ENCODE measurements around the gene INKA1.

INKA1 gene

DNA sequence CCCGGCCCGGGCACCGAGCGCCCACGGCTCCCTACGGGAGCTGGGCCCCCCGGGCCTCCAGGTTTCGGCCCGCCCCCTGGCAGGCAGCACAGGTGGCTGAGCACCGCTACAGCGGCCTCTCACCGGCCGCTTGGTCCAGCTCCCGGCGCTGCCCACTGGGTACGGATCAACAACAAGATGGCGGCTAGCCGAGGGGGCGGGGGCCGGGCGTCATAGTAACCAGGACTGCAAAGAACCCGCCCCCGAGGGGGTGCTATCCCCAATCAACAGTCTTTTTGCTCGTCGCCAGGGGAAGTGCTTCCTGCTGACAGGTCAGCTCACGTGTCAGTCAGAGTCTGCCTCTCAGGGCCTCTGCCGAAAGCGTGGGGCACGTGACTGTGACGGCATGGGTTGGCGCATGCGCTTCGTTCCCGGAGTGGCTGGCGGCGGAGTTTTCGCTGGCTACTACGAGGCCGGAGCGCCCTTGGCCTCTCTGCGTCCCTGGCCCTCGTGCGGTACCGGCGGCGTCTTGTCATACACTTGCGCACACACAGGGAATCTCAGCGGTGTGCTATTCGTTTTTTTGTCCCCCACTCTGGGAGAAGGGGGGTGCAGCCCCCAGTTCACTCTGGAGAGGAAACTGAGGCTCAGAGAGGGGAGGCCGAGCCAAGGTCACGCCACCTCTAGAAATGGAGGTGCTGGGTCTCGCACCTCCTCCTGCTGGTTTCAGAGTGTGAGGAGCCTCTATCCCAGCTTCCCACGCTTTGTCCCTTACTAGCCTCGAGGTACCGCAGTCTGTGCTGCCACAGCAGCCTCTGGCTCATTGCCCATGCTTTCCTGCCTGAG, 16.5 kb upstream of the INKA1 start, which contains the start of gene IP6K1:
TSS of gene IP6K1 (minus strand) at position 186 of the 825 bp plus-strand sequence. CDS start 38,502 bp downstream, outside the sequence.
- DNase-seq (ENCODE audit: low spot score) = peak; percentile 100

- no peak for DNase-seq (ENCODE audit: low spot score)
Observed at GRCh38 chr3:49787182-49787464, 15.9 kb upstream of the INKA1 start.

- DNase-seq (ENCODE audit: low spot score) = no peak
Observed at GRCh38 chr3:49787536-49787935, 15.5 kb upstream of the INKA1 start.

- no peak for DNase-seq (ENCODE audit: low spot score)
Observed at GRCh38 chr3:49788056-49788455, 15.0 kb upstream of the INKA1 start.

GRCh38 chr3:49790626-49791411, 12.2 kb upstream of the INKA1 start:
- no peak for DNase-seq (ENCODE audit: low spot score)

GRCh38 chr3:49791571-49791970, 11.5 kb upstream of the INKA1 start:
- peak; percentile 2 for DNase-seq (ENCODE audit: low spot score)

- peak; percentile 1 for DNase-seq (ENCODE audit: low spot score)
Observed at GRCh38 chr3:49792371-49793150, 10.5 kb upstream of the INKA1 start.

- no peak for DNase-seq (ENCODE audit: low spot score)
Observed at GRCh38 chr3:49793486-49794085, 9.5 kb upstream of the INKA1 start.

- DNase-seq (ENCODE audit: low spot score) = no peak
Observed at GRCh38 chr3:49794431-49794830, 8.6 kb upstream of the INKA1 start.

GRCh38 chr3:49794926-49795905, 7.8 kb upstream of the INKA1 start:
- DNase-seq (ENCODE audit: low spot score) = no peak

DNA sequence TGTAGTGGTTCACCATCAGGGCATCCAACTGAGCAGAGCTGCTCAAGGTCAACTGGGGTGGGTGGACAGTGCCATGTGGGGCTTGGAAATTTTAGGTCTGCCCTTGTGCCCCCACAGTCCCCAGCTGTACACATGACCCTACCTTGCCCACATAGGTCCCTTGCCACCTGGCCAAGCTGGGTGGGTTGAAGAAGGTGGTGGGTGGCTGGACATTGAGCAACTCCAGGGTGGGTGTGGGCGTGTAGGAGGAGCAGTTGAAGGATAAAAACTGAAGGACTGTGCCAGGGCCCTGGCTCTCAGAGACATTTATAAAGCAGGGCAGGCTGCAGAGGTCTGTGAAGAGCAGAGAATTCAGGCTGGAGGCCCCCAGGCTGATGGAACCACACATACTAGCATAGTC, 4.0 kb upstream of the INKA1 start:
- no peak for DNase-seq (ENCODE audit: low spot score)

- peak; percentile 95 for DNase-seq (ENCODE audit: low spot score)
Observed at GRCh38 chr3:49799761-49800160, 3.3 kb upstream of the INKA1 start, which contains the start of gene CDHR4. CDHR4 (minus strand) TSS chr3:49799873; CDS start chr3:49799812, 61 bp downstream.

- DNase-seq (ENCODE audit: low spot score) = no peak
Observed at GRCh38 chr3:49801160-49801559, 1.9 kb upstream of the INKA1 start.

DNA sequence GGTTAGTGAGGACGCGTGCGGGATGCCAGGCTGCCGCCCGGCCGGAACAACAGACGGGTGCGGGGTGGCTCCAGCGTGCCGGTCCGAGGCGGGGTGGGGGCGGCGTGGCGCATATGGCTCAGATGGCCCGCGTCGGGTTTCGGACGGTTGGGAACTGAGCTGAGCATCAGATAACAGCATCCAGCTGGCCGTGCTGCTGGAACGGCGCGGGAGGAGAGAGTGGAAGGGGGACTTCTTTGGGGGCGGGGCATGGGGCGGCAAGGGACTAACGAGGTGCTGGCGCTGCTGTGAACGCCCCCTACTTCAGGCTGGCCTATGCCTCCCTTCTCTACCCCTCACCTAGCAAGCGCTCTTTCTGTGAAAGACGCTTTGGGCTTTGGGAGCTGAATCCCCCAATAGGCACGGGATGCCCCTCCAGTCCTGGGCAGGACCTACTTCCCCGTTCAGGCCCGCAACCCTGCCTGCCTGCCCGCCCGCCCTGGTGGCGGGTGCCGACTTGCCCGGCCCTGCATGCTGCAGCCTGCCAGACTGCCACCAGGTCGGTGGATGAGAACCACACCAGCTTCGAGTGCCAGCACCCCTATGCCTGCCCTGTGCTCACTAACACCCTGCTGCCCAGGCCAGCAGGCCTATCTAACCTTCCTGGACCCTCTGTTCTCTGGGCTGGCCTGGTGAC, 542 bp downstream of the INKA1 start:
- peak; percentile 25 for DNase-seq (ENCODE audit: low spot score)

DNA sequence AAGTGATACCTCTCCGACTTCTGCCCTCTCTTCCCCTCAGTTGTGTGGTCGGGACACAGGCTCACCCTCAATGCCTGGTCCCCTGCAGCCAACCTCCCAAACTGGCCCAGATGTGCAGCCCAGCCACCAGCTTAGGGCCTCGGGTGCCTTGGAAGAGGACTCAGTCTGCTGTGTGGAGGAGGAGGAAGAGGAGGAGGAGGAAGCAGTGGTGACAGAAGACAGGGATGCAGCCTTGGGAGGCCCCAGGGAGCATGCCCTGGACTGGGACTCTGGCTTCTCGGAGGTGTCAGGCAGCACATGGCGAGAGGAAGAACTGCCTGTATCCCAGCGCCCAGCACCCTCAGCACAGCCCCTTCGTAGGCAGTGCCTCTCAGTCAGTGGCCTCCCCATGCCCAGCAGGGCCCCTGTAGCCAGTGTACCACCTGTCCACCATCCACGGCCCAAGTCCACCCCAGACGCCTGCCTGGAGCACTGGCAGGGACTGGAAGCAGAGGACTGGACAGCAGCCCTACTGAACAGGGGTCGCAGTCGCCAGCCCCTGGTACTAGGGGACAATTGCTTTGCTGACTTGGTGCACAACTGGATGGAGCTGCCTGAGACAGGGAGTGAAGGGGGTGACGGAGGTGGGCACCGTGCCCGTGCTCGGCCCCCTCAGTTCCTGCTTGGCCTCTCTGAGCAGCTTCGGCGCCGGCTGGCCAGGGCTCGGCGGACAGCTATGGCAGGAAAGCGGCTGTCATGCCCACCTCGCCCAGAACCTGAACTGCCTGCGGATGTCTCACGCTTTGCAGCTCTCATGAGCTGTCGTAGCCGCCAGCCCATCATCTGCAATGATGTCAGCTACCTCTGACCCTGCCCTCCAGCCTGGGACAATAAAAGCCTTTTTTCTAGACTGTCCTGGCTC, 1.3 kb downstream of the INKA1 start:
- no peak for DNase-seq (ENCODE audit: low spot score)

GRCh38 chr3:49805367-49805782, 2.3 kb downstream of the INKA1 start:
- peak; percentile 84 for DNase-seq (ENCODE audit: low spot score)

DNA sequence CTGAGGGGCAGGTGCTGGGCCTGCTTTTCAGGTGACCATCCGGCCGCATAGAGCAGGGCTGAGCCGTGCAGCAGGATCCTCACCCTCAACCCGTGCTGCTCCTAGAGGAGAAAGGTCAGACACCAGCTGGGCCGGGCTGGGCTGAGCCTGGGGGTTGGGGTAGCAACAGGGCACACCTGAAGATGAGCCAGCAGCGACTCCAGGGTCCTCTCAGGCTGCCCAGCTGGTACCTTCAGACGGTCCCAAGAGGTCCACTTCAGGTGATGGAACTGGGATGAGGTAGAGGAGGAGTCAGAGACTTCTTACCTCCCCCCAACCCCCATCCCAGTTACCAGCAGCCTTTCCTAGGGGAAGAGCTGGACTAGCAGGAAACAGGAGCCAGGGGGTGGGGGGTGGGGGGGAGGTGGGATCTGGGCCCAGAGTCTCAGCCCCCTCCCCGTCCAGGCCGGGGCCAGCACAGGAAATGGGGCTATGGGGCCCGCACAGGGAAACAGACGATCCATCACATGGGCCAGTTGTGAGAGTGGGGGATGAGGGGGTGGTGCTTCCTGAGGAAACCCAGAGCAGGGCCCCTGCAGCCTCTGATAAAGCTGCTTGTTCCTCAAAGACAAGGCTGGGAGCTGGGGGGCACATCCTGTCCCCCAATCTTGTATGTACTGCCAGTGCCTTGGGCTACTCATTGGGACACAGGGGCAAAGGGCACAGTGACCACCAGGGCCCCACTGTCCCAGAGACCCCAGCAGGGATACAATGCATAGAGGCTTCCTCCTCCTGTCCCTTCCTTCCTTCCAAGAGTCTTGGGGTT, 3.0 kb downstream of the INKA1 start:
- no peak for DNase-seq (ENCODE audit: low spot score)

- no peak for DNase-seq (ENCODE audit: low spot score)
Observed at GRCh38 chr3:49806850-49807249, 3.8 kb downstream of the INKA1 start.
